Endothelial cell of coronary artery (primary cell): Measurements from ENCODE around the gene USP7. TPM values are rescaled to one million over a fixed set of nuclear protein-coding genes. Genes with fewer than 3 reads are reported as not detected.

Source experiments
- total RNA-seq: library from RNA; depleted of rRNA; stranded (reverse); fragments of >200 nt; gene quantifications from 2 replicates; pipeline ENCODE4 v1.2.3, GENCODE V29; 2014

The USP7 gene
- total RNA-seq, result 60.6 and 80.6 TPM in 2 replicates

DNA sequence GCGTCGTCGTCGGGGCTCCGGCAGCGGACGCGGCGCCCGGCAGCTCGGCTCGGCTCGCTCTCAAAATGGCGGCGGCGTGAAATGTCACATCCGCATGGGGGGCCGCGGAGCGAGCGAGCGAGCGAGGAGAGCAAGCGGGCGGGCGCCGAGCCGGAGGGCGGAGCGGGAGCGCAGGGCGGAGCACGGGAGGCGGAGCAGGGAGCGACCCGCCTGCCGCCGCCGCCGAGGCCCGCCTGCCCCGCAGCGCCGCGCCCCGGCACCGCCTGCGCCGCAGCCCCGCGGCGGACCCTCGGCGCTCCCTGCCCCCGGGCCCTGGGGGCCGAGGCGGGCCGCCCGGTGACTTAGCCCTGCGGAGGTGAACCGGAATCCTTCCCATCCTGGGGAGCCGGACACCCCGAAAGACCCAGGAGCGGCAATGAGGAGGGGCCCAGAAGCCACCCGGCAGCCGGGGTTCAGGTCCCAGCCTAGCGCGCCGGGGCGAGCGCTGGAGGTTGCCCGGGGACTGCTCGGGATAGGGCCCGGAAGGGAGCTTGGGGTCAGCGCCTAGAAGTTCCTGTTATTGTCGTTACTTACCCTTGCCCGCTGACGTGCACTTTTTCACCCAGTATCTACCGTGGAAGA lies at the start of gene USP7:
Gene USP7, minus strand, starts transcription at position 86 of the 621 bp plus-strand sequence. CDS start 621 bp downstream, outside the sequence.

DNA sequence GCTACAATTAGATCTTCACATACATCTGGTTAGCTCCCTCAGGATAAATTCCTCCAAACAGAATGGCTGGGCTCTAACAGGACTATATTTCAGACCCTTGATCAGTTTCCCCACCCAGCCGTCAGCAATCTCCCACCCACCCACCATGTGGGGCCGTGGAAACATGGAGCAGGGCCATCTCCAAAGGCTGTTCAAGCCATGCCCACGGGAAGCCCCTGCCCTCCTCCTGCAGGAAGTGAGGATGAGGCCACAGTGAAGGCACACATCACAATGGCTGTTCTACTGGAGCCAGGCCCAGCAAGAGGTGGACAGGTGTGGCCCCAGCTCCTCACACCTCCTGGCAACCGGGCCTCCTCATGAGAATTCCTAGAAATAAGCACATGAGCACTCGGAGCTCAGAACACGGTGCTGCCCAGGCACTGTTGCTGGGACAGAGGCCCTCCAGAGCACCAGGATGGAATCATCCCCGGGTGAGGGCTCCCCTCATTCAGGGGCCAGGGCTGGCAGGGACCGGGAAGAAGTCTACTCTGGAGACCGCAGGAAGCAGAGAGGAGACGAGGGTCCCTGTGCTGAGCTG lies 81.6 kb downstream of the USP7 start, which contains the start of gene LITAFD:
Gene LITAFD, plus strand, starts transcription at position 311 of the 577 bp plus-strand sequence. CDS start 2,005 bp downstream, outside the sequence.

GRCh38 chr16:8868416-8869211 lies 95.1 kb downstream of the USP7 start, which contains the start of gene CARHSP1:
TSS of gene CARHSP1 (minus strand) at chr16:8869006. CDS start at chr16:8859328, 9,678 bp downstream.

Other genes starting within 250 kb of the USP7 start
- 5.3 and 6.0 TPM in 2 replicates for gene TMEM186, start 166.3 kb downstream of the USP7 start, total RNA-seq
- 26.5 TPM in 2 replicates for gene PMM2, start 166.1 kb downstream of the USP7 start, total RNA-seq
- 113 and 166 TPM in 2 replicates for gene CARHSP1, start 94.9 kb downstream of the USP7 start, total RNA-seq
- not detected in 2 replicates for gene LITAFD, start 81.6 kb downstream of the USP7 start, total RNA-seq
- 56.7 and 59.0 TPM in 2 replicates for gene HAPSTR1, start 127.7 kb upstream of the USP7 start, total RNA-seq